NCI-H1417 (cell line): ENCODE measurements around the gene CYP8B1.

Source experiments
- DNase-seq, 3 experiments: peaks; one replicate each; lab custom pipeline; 2025; lab: John Stamatoyannopoulos, UW

CYP8B1 gene, protein sequence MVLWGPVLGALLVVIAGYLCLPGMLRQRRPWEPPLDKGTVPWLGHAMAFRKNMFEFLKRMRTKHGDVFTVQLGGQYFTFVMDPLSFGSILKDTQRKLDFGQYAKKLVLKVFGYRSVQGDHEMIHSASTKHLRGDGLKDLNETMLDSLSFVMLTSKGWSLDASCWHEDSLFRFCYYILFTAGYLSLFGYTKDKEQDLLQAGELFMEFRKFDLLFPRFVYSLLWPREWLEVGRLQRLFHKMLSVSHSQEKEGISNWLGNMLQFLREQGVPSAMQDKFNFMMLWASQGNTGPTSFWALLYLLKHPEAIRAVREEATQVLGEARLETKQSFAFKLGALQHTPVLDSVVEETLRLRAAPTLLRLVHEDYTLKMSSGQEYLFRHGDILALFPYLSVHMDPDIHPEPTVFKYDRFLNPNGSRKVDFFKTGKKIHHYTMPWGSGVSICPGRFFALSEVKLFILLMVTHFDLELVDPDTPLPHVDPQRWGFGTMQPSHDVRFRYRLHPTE

DNA sequence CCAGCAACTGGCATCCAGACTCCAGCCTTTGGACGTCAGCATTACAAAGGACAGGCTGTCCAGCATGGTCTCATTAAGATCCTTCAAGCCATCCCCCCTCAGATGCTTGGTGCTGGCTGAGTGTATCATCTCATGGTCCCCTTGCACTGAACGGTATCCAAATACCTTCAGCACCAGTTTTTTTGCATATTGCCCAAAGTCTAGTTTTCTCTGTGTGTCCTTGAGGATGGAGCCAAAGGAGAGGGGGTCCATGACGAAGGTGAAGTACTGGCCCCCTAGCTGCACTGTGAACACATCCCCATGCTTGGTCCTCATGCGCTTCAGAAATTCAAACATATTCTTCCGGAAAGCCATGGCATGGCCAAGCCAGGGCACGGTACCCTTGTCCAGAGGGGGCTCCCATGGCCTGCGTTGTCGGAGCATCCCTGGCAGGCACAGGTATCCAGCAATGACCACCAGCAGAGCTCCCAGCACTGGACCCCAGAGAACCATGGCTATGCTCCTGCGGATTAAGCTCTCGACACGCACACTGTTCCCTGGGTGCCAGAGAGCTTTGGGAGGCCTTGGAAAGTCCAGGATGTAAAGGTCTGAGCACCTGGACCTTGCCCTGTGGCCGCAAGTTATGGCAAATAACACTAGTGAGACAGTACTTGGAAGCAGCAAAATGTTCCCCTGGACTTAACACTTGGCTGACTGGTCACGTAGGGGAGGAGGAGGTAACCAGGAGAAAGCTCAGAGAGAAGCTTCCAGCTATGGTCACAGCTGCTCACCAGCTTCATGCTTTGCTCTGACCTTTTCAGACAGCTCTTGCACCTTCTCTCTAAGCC, at the start of gene CYP8B1:
Gene CYP8B1, minus strand, starts transcription at position 555 of the 827 bp plus-strand sequence. Its CDS starts 63 bp downstream, at position 492.
- no peak for DNase-seq

DNA sequence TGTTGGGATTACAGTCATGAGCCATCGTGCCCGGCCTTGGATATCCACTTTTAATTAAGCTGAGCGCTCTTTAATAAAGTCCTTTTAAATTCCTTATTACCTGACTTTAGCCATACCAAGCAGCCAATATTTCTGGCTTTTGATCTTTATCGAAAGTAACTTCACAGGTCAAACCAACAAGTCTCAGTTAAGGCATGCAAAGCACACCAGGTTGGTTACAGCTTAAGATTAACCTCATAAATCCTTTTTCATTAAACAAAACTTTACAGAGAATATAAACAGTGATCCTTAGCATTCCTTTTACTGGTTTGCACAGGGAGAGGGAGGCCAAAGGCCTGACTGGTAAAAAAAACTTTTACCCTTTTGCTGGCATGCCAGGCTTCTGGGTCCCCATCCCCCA, 47.9 kb upstream of the CYP8B1 start:
- no peak for DNase-seq

DNA sequence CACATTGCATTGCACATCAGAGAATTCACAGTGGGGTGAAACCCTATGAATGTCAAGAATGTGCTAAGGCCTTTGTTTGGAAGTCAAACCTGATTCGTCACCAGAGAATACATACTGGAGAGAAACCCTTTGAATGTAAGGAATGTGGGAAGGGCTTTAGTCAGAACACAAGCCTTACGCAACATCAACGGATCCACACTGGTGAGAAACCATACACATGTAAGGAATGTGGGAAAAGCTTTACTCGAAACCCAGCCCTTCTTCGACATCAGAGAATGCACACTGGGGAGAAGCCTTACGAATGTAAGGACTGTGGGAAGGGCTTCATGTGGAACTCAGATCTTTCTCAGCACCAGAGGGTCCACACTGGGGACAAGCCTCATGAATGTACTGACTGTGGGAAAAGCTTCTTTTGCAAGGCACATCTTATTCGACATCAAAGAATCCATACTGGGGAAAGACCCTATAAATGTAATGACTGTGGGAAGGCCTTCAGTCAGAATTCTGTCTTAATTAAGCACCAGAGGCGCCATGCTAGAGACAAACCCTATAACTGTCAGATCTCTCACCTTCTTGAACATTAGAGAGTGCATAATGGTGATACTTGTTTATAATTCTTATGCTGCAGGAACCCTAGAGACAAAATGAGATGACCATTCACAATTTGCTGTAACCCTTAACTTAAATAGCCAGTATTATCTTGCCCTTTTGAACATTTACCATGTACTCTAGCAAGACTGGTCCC, 39.3 kb upstream of the CYP8B1 start:
- DNase-seq = no peak

DNA sequence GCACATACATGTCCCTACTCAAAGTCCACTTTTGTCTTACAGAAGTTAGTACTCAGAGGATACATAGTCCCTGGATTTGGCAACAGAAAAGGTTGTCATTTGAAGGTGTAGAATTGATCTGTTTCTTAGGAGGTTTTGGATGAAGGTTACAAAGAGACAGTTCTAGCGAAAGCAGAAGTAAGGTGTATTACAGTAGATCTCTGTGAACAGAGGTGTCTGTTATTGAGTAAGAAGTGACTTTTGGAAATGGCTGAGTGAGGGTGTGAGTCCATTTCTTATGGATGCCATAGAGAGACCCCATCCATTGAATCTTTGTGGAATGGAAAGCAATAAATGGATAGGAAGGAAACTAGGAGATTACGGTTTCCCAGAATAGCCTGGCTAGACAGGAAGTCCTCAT, 35.9 kb upstream of the CYP8B1 start:
- no peak for DNase-seq

DNA sequence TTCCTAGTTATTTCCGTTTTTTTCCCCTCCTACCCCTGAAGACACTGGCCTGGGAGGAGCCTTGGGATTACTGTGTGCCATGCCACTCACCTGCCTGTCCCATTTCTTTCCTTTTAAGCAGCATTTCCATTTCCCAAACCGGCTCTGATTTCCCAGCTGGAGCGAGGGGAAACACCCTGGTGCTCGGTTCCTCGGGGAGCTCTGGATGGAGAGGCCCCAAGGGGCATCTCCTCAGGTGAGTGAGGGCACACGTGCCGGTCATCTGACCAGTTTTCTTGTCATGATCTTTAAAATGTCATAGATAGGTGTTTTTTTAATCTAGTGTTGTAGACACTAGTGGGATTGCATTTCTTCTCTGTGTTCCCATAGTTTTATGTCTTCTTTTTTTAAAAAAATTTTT, 33.0 kb upstream of the CYP8B1 start:
- DNase-seq = no peak

DNA sequence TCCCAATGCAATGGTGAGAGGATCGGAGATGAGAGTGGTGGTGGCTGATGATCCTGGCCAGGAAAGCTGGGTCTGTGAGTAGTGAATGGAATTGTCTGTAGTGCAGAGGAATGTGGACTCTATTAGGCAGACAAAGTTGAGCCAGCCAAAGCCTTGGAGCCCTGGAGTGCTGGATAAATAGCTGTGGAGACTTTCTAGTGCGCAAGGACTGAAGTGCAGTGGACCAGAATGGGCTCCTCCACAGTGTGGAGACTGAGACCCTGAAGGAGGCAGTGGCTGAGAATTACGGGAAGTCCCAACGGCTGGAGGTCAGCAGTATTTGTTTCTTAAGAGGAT, 31.1 kb upstream of the CYP8B1 start:
- DNase-seq = no peak

DNA sequence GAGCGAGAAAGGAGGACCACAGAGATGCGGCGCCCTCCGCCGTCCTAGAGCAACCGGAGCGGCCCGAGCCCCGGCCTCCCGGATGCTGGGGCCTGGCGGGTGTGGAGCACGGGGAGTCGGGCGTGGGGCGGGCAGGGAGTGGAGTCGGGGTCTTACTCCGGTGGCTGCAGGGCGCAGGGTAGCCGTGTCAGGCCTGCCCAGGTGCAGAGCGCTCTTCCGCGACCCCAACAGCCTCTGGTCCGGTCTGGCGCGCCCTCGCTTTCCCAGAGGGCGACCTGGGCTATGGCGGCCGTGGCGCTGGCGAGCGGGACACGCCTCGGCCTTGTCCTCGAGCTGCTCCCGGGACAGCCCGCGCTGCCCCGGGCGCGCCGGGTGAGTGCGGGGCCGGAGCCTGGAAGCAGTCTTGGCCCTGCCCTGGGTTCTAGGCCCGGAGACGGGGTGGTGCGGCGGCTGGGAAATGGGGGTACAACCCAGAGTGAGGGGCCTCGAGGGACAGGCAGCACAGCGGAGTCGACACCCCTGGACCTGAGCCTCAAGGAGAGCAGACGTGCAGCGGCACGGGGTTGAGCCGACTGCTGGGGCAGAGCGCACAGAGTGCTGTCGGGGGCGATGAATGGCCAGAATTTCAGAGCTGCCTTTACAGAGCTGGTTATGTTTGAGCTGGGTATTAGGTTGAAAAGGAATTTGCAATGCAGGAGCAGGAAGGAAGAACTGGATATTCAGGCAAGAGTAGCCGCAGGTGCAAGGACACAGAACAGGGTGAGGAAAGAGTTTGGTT, 30.6 kb upstream of the CYP8B1 start, which contains the start of gene ZNF662:
Gene ZNF662, plus strand, starts transcription at position 73 of the 778 bp plus-strand sequence. CDS start 1,973 bp downstream, outside the sequence.
- DNase-seq = peak in 2 of 3 experiments; percentile 42 to 46

DNA sequence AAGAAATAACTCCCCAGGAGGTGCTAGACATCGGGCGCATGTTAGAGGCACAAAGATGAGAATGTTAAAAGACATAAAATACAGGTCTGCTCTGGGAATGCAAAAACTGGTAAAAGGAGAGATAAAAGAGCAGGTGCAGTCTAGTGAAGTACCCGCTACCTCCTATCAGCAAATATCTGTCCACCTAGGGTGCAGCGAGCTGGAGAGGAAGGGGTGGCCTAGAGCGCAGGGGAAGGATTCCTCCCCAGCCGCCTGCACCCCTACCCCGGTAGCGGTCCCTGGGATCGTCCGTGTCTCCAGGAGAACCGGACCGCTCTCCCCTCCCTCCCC, 30.0 kb upstream of the CYP8B1 start:
- peak in 1 of 3 experiments; percentile 63 for DNase-seq

DNA sequence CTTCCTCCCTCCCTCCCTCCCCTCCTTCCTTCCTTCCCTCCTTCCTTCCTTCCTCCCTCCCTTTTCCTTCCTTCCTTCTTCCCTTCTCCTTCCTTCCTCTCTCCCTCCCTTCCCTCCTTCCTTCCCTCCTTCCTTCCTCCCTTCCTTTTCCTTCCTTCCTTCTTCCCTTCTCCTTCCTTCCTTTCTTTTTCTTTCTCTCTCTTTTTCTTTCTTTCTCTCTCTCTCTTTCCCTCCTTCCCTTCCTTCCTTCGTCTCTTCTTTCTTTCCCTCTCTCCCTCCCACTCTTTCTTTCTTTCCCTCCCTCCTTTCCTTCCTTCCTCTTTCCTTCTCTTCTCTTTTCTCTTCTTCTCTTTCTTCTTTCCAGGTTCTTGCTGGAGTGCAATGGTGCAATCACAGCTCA, 28.4 kb upstream of the CYP8B1 start:
- DNase-seq = no peak

DNA sequence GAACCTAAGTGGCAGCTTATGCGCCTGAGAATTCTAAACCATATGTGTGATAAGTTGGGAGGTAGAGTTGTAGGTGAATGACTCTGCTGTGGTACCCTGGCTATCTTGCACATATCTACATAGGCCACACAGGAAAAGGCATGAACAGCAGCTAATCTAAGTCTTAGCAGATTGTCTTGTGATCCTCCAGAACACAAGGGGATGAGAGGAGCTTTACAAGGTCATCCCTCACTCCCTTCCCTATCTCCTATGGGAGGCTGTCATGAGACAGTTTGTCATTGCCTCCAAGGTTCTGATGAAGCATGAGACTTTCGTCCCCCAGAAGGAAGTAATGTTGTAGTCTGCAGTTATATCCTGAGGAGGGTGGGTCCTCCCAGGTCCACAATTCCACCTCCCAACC, 26.6 kb upstream of the CYP8B1 start:
- DNase-seq = no peak

DNA sequence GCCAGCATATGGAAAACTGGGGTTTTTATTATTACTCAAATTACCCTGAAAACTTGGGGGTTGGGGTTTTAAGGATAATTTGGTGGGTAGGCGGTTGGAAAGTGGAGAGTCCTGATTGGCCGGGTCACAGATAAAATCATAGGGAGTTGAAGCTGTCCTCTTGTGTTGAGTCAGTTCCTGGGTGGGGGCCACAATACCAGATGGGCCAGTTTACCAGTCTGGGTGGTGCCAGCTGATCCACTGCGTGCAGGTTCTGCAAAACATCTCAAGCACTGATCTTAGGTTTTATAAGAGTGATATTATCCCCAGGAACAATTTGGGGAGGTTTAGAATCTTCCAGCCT, 25.4 kb upstream of the CYP8B1 start:
- DNase-seq = no peak

DNA sequence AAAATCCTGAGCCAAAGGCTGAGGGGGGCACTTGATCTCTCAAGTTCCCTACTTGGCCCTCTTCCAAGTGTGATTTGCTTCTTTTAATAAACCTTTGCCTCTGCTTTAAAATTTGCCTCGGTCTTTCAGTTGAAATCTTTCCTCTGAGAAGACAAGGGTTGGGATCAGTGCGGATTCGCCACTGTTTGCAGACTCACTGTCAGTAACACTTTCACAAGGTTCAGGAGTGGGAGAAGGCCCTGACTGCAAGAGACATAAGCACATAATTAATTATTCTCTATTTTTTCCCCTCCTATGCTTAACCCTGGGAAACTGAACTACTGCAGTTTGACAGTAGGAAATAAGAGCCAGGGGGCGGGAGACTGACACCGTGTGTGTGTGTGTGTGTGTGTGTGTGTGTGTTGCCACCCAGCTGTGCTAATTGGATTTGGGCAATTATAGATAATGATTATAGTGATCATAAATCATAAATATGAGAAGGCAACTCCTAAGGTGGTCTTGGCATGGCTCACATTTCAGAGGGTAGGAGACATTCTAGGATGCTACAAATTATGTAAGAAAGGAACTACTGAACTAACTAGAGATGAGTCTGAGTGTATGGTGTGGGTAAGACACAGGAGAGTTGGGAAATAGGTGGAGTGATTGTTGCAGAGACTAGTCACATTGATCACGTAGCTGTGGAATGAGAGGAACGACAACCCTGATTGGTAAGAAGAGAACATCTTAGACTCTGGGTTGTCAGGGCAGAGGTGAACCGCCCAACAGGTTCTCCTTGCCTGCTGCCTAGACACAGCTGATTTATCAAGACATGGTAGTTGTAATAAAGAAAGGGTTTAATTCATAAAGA, 24.8 kb upstream of the CYP8B1 start:
- peak in 2 of 3 experiments; percentile 30 to 79 for DNase-seq

DNA sequence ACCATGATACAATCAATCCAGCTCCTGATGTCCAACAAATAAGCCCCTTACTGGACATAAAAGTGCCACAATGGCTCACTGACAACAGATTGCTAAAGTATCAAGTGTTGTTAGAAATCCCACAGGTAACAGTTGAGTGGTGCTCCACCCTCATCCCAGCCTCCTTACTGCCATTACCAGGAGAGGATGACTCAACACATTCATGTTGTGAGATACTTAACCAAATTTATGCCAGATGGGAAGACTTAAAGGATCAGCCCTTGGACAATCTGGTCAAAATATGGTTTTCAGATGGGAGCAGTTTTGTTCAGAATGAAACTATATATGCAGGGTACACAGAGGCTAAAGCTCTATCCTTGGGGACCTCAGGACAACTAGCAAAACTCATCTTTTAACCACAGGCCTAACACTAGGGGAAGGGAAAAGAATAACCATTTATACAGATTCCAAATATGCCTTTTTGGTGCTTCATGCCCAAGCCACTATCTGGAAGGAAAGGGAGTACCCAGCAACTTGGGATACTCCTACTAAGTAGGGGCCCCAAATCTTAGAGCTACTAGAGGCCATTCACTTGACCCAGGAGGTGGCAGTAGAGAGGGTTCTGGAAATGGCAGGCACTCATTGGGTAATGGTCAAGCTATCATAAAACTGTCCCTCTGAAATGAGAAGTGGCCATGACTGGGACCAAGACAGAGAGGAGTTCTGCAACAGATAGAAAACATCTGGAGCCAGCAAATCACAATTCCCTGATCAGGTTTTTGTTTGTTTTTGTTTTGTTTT, 23.4 kb upstream of the CYP8B1 start:
- peak in 1 of 3 experiments; percentile 5 for DNase-seq

DNA sequence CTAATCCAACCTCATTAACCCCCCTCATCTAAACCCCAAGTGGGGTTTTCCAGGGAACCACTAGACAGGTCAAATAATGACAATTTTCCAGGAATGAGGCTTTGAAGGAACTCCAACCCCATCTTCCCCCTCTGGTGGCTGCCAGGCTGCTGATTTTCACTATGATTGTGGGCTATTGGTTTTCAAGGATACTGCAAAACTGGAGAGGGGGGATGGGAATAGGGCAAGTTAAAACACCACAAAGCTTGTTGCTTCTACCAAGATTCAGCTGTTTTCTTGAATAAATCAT, 19.8 kb upstream of the CYP8B1 start:
- DNase-seq = no peak

DNA sequence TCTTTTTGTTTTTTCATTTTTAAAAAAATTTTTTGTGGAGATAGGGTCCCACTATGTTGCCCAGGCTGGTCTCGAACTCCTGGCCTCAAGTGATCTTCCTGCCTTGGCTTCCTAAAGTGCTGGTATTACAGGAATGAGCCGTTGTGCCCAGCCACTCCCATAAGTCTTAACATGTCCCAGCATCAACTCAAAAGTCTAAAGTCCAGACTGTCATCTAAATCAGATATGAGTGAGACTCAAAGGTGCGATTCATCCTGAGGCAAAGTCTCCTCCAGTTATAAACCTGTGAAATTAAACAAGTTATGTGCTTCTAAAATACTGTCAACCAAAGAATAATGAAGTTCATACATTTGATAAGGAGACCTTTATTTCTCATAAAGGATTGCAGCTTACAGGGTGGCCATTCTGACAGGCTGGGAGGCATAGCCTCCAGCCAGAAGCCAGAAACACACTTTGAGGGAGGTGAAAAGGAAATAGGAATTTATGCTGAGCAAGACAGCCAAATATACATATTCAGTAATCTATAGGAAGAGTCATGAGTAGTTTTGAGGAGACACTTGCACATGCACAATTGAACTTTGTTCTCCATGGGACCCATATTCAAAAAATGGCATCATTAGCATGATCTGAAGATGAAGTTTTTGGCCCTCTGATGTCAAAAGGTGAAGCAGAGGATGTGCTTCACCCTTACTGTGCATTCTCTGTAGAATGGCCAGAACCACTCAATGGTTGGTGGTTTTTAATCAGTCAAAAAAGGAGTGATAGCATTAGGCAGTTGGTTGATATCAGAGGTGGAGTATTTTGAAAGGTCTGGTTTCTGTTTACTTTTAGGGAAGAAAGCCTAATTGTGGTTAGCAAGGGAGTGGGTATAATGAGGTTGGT, 19.3 kb upstream of the CYP8B1 start:
- peak in 1 of 3 experiments; percentile 13 for DNase-seq

DNA sequence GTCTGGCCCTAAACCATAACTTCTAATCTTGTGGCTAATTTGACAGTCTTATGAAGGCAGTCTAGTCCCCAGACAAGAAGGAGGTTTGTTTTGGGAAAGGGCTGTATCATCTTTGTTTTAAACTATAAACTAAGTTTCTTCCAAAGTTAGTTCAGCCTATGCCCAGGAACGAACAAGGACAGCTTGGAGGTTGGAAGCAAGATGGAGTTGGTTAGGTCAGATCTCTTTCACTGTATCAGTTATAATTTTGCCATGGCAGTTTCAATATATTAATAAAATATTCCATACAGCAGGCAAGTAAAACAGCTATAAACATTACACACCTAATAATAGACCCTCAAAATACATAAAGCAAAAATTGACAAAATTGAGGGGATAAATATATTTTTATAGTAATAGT, 17.1 kb upstream of the CYP8B1 start:
- no peak for DNase-seq

DNA sequence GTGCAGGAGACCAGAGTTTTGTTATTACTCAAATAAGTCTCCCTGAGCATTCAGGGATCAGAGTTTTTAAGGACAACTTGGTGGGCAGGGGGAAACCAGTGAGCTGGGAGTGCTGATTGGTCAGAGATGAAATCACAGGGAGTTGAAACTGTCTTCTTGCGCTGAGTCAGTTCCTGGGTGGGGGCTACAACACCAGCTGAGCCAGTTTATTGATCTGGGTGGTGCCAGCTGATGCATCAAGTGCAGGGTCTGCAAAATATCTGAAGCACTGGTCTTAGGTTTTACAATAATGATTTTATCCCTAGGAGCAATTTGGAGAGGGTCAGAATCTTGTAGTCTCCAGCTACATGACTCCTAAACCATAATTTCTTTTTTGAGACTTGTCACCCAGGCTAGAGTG, 16.5 kb upstream of the CYP8B1 start:
- DNase-seq = no peak

DNA sequence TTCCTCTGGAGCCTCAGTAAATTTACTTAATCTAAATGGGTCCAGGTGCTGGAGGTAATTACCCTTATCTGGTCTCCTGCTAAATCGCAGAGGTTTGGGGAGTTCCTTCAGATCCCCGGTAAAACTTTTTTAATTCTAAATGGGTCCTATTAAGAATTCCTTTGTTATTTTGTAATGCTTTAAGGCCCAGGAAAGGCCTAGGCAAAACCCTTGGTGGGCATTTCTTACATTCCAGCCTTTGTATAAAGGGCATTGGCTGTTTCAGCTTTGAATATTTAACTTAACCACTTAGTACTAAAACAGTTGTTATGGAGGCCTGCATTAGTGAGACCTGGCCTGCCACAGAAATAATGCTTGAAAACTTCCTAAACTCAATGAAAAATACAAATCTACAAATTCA, 15.4 kb upstream of the CYP8B1 start:
- no peak for DNase-seq

DNA sequence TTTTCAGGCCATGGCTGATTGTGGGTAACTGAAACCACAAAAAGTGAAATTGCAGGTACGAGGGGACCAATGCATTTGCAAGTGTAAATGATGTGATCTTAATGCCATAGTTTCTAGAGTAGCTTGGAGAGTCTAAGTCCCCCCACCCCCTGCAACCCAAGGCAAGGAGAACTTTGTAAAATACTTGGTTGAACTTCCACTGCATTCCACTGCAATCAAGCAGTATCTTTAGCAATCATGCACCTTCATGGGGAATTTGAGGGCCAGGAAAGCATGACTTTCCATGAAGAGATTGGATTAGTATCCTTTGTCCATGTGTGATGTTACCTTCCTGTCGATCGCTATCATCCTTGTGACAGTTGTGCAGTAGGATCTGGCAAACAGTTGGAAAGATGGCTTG, 11.4 kb upstream of the CYP8B1 start:
- no peak for DNase-seq
